ENCODE data around the gene KIAA1143. TPM values are rescaled to one million over a fixed set of nuclear protein-coding genes. Genes with fewer than 3 reads are reported as not detected.

Gene KIAA1143
- total RNA-seq, 1 donor from 2014 or later = 37.9 TPM

DNA sequence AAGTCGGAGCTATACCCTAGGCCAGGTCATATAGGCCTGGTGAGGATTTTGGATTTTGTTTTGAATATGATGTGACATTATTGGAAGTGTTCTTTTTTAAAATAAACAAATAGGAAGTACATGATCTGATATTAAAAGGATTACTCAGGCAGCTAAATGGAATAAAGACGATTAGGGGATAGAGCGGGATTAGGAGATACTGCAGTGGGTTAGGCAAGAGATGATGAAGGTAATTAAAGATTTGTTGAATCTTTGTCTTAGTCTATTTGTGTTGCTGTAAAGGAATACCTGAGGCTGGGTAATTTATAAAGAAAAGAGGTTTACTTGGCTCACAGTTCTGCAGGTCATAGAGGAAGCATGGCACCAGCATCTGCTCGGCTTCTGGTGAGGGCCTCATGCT lies 21.5 kb upstream of the KIAA1143 start:
- H3K36me3 Mint-ChIP-seq (ENCODE audit: low read depth, unreplicated experiment) = no peaks in the 10 kb centered on the region
- TF ChIP-seq, protein P1, sequence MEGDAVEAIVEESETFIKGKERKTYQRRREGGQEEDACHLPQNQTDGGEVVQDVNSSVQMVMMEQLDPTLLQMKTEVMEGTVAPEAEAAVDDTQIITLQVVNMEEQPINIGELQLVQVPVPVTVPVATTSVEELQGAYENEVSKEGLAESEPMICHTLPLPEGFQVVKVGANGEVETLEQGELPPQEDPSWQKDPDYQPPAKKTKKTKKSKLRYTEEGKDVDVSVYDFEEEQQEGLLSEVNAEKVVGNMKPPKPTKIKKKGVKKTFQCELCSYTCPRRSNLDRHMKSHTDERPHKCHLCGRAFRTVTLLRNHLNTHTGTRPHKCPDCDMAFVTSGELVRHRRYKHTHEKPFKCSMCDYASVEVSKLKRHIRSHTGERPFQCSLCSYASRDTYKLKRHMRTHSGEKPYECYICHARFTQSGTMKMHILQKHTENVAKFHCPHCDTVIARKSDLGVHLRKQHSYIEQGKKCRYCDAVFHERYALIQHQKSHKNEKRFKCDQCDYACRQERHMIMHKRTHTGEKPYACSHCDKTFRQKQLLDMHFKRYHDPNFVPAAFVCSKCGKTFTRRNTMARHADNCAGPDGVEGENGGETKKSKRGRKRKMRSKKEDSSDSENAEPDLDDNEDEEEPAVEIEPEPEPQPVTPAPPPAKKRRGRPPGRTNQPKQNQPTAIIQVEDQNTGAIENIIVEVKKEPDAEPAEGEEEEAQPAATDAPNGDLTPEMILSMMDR (IDR thresholded peaks at IDR 0.05; ENCODE audit: unreplicated experiment) = no peak
- no peak overlapping the region for H3K27ac Mint-ChIP-seq (ENCODE audit: unreplicated experiment)
- no peak overlapping the region for H3K4me3 Mint-ChIP-seq (ENCODE audit: unreplicated experiment)
- DNase-seq (ENCODE audit: low spot score) = no peak
- no peaks in the 10 kb centered on the region for H3K4me1 Mint-ChIP-seq (ENCODE audit: unreplicated experiment)
- H3K27me3 Mint-ChIP-seq (ENCODE audit: unreplicated experiment) = no peaks in the 10 kb centered on the region
- H3K9me3 Mint-ChIP-seq (ENCODE audit: unreplicated experiment) = no peaks in the 10 kb centered on the region

GRCh38 chr3:44772099-44772442 lies 10.7 kb upstream of the KIAA1143 start:
- DNase-seq (ENCODE audit: low spot score) = no peak
- Mint-ChIP-seq H3K36me3 (ENCODE audit: low read depth, unreplicated experiment) (peaks cover 42% of the 10 kb centered on the region), H3K27me3 (ENCODE audit: unreplicated experiment) (no peaks in the 10 kb centered on the region), H3K4me1 (ENCODE audit: unreplicated experiment) (no peaks in the 10 kb centered on the region), H3K9me3 (ENCODE audit: unreplicated experiment) (peaks cover 3% of the 10 kb centered on the region), H3K4me3 (ENCODE audit: unreplicated experiment) (no peak overlapping the region), H3K27ac (ENCODE audit: unreplicated experiment) (no peak overlapping the region)
- TF ChIP-seq, protein P1 (IDR thresholded peaks at IDR 0.05; ENCODE audit: unreplicated experiment) = no peak

GRCh38 chr3:44771424-44772098 lies 10.1 kb upstream of the KIAA1143 start:
- no peaks in the 10 kb centered on the region for H3K27me3 Mint-ChIP-seq (ENCODE audit: unreplicated experiment)
- peaks cover 5% of the 10 kb centered on the region for H3K9me3 Mint-ChIP-seq (ENCODE audit: unreplicated experiment)
- no peaks in the 10 kb centered on the region for H3K4me1 Mint-ChIP-seq (ENCODE audit: unreplicated experiment)
- H3K4me3 Mint-ChIP-seq (ENCODE audit: unreplicated experiment) = no peak overlapping the region
- TF ChIP-seq, protein P1 (IDR thresholded peaks at IDR 0.05; ENCODE audit: unreplicated experiment) = no peak
- no peak overlapping the region for H3K27ac Mint-ChIP-seq (ENCODE audit: unreplicated experiment)
- no peak for DNase-seq (ENCODE audit: low spot score)
- H3K36me3 Mint-ChIP-seq (ENCODE audit: low read depth, unreplicated experiment) = peaks cover 45% of the 10 kb centered on the region

- Mint-ChIP-seq H3K4me3 (ENCODE audit: unreplicated experiment) (no peak overlapping the region), H3K27ac (ENCODE audit: unreplicated experiment) (no peak overlapping the region), H3K27me3 (ENCODE audit: unreplicated experiment) (peaks cover 2% of the 10 kb centered on the region), H3K9me3 (ENCODE audit: unreplicated experiment) (peaks cover 9% of the 10 kb centered on the region), H3K4me1 (ENCODE audit: unreplicated experiment) (peaks cover 7% of the 10 kb centered on the region), H3K36me3 (ENCODE audit: low read depth, unreplicated experiment) (peaks cover 42% of the 10 kb centered on the region)
- DNase-seq (ENCODE audit: low spot score) = no peak
- TF ChIP-seq, protein P1 (IDR thresholded peaks at IDR 0.05; ENCODE audit: unreplicated experiment) = no peak
Measured at GRCh38 chr3:44764248-44764647, 2.8 kb upstream of the KIAA1143 start.

DNA sequence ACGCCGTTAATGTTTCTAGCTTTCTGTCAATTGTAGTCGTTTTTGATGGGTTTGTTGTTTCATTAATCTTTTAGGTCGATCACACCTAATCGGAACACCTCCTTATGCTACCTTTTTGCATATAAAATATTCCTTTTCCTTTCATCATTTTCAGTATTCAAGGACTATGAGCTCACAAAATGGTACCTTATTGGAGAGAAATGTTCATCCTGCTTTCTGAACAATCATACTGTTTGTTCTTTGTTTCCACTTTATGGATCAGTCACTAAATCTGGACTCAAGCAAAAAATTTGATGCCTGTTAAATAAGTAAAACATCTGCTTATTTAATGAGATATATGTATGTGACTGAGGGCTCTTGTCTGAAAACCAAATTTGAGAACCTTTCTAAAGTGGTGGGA lies 1.3 kb upstream of the KIAA1143 start:
- DNase-seq (ENCODE audit: low spot score) = no peak

More for the DNA sequence above, 1.3 kb upstream of the KIAA1143 start:
- Mint-ChIP-seq H3K27me3 (ENCODE audit: unreplicated experiment) (peaks cover 5% of the 10 kb centered on the region), H3K27ac (ENCODE audit: unreplicated experiment) (peak overlapping the region; percentile 16), H3K36me3 (ENCODE audit: low read depth, unreplicated experiment) (peaks cover 47% of the 10 kb centered on the region), H3K9me3 (ENCODE audit: unreplicated experiment) (peaks cover 13% of the 10 kb centered on the region), H3K4me3 (ENCODE audit: unreplicated experiment) (peak overlapping the region; percentile 96), H3K4me1 (ENCODE audit: unreplicated experiment) (peaks cover 7% of the 10 kb centered on the region)
- TF ChIP-seq, protein P1 (IDR thresholded peaks at IDR 0.05; ENCODE audit: unreplicated experiment) = no peak

Data from endothelial cell (in vitro differentiated cells).